Inflammatory macrophage treated with lipopolysaccharide for 4 hours (primary cell): ENCODE data around the gene RRAGD.
"Not testable (repeated sequence)": the region's sequence is repeated elsewhere in the genome, so short reads cannot be mapped to it uniquely, and the experiment has no call there.

ENCODE experiments used
- DNase-seq: peaks from one replicate; pipeline ENCODE4 v3.0.0-alpha.2; 2020

Gene RRAGD

GRCh38 chr6:89411145-89412070 lies 665 bp downstream of the RRAGD start:
- peak; percentile 34 for DNase-seq

GRCh38 chr6:89410788-89411144 lies 1.3 kb downstream of the RRAGD start:
- DNase-seq = no peak

GRCh38 chr6:89410231-89410761 lies 1.8 kb downstream of the RRAGD start:
- no peak for DNase-seq

GRCh38 chr6:89409461-89410035 lies 2.5 kb downstream of the RRAGD start:
- DNase-seq = no peak

GRCh38 chr6:89406141-89406540 lies 5.9 kb downstream of the RRAGD start:
- no peak for DNase-seq

- DNase-seq = no peak
Measured at GRCh38 chr6:89404512-89404911, 7.6 kb downstream of the RRAGD start.

- no peak for DNase-seq
Measured at GRCh38 chr6:89402776-89403175, 9.3 kb downstream of the RRAGD start.

GRCh38 chr6:89400912-89401399 lies 11.1 kb downstream of the RRAGD start:
- peak; percentile 35 for DNase-seq

GRCh38 chr6:89400050-89400449 lies 12.0 kb downstream of the RRAGD start:
- no peak for DNase-seq

- DNase-seq = no peak
Measured at GRCh38 chr6:89398762-89399525, 13.1 kb downstream of the RRAGD start.

- not testable (repeated sequence) for DNase-seq
Measured at GRCh38 chr6:89397884-89398283, 14.2 kb downstream of the RRAGD start.

- DNase-seq = no peak
Measured at GRCh38 chr6:89393659-89394058, 18.4 kb downstream of the RRAGD start.

GRCh38 chr6:89392823-89393222 lies 19.2 kb downstream of the RRAGD start:
- DNase-seq = no peak

GRCh38 chr6:89388846-89389245 lies 23.2 kb downstream of the RRAGD start:
- DNase-seq = no peak

- DNase-seq = no peak
Measured at GRCh38 chr6:89387516-89388201, 24.4 kb downstream of the RRAGD start.

- no peak for DNase-seq
Measured at GRCh38 chr6:89386917-89387491, 25.1 kb downstream of the RRAGD start.

- DNase-seq = no peak
Measured at GRCh38 chr6:89385846-89386245, 26.2 kb downstream of the RRAGD start.

GRCh38 chr6:89385156-89385667 lies 26.9 kb downstream of the RRAGD start:
- DNase-seq = peak; percentile 47

GRCh38 chr6:89381031-89381430 lies 31.0 kb downstream of the RRAGD start:
- no peak for DNase-seq

- peak; percentile 90 for DNase-seq
Measured at GRCh38 chr6:89379281-89379680, 32.8 kb downstream of the RRAGD start.

- DNase-seq = no peak
Measured at GRCh38 chr6:89378628-89379027, 33.4 kb downstream of the RRAGD start.
